ENCODE measurements around the gene SPACA4.
A peak's percentile ranks its signal among the peaks of the same experiment; 100 is the strongest.

Gene SPACA4

GRCh38 chr19:48634424-48635262 lies 28.1 kb downstream of the SPACA4 start:
- peak; percentile 93 for DNase-seq (ENCODE audit: low spot score)

DNA sequence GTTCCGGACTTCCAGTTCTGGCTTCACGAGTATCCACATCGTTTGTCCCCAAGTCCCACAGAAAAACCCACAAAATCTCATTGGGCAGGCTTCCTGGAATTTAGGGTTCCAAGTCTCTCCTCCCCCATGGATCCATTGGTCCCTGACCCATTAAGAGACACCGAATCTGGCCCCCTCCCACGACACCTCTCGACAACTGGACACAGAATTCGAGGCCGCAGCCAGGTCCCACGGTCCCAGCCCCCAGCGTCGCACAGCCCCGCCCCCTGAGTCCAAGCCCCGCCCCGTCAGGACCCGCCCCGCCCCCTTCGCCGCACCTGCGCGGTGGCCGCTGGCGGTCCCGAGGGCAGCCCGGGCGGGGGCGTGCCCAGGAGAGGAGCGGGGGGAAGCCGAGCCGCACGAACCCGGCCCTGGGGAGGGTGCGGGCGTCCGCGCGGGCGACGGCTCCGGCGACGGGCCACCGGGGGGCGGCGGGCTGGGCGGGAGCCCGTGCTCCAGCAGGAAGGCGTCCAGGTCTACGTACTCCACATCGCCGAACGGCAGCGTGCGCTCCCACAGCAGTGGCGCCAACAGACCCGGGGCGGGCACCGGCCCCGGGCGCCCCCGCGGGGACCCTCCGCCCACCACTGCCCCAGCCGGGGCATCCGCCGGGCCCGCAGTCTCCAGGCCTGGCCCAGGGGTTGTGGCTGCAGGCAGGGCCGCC lies 28.9 kb downstream of the SPACA4 start:
- peak; percentile 70 for DNase-seq (ENCODE audit: low spot score)

- no peak for DNase-seq (ENCODE audit: low spot score)
Observed at GRCh38 chr19:48635966-48636858, 29.7 kb downstream of the SPACA4 start.

GRCh38 chr19:48636859-48637448 lies 30.4 kb downstream of the SPACA4 start, which contains the start of gene DBP:
TSS of gene DBP (minus strand) at chr19:48637379. CDS start at chr19:48636994, 385 bp downstream.
- DNase-seq (ENCODE audit: low spot score), result peak; percentile 69

- peak; percentile 99 for DNase-seq (ENCODE audit: low spot score)
Observed at GRCh38 chr19:48637449-48637947, 31.0 kb downstream of the SPACA4 start.

DNA sequence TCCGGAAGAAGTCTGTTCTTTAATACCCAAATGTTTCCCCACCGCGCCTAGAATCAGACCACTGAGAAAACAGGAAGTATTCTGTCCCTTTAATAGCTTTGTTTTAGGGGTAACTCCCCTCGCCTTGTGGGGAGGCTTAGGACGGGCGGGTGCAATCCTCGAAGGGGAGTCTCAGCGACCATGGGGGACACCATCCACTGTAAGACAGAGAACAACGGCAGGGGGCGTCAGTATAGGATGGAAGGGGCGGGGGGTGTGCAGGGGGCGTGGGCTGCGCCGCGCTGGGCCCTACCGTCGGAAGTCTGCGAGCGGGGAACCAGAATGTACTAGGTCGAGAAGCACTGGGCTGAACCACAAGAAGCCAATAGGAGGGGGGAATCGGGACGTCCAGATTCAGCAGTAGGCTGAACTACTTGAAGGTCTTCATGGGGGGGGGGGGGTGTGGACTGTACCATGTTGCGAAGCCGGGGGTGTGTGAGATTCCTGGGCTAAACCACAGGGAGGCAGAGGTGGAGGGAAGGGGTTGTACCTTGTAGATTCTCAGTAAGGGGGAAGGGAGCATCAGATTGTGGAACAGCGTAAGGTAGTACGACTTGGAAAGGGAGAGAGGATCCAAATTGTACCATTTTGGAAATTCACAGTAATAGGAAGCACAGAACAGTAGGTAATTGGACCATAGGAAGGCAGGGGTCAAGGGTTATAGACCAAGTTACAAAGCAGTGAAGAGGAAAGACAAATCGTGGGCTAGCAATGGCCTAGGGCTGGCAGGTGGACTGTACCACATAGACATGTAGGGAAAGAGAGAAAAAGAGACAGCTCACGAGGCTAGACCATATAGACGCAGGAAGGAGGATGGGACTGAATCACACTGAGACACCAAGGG lies 31.6 kb downstream of the SPACA4 start:
- peak; percentile 94 for DNase-seq (ENCODE audit: low spot score)

GRCh38 chr19:48638831-48639381 lies 32.4 kb downstream of the SPACA4 start:
- no peak for DNase-seq (ENCODE audit: low spot score)

- DNase-seq (ENCODE audit: low spot score), result no peak
Observed at GRCh38 chr19:48639483-48640375, 33.2 kb downstream of the SPACA4 start.

- no peak for DNase-seq (ENCODE audit: low spot score)
Observed at GRCh38 chr19:48641850-48642249, 35.3 kb downstream of the SPACA4 start.

GRCh38 chr19:48642862-48643261 lies 36.3 kb downstream of the SPACA4 start:
- no peak for DNase-seq (ENCODE audit: low spot score)

- DNase-seq (ENCODE audit: low spot score), result no peak
Observed at GRCh38 chr19:48644355-48644754, 37.8 kb downstream of the SPACA4 start.

DNA sequence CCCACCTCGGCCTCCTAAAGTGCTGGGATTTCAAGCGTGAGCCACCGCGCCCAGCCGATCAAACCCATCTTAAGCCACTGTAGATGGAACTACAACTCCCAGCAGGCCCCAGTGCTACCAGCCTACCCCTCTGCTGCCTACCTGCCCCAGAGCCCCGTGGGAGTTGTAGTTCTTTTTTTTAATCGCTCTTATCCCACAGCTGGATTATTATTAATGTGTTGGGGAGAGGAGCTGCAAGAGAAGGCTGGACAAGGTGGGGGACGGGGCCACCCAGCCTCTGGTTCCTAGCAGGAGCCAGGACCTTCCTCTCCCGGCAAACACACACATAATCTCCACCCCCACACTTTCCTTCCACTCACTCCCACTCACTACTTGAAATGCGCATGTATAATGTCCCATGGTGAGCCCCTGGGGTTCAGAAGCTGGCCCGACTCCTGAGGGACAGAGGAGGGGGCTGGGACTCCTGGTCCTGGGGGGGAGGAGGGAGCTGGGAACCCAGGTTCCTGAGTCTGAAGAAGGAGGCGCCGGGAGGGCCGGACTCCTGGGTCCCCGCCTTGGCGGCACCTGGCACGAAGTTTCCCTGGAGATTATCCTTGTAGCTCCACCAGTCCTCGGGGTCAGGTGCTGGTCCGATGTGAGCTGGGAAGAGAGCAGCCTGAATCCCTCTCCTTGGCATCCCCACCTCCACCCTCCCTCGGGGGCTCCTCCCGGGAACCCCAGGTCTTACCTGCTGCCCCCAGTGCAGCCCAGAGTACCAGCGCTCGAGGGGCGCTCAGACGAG lies 38.5 kb downstream of the SPACA4 start:
- peak; percentile 72 for DNase-seq (ENCODE audit: low spot score)

GRCh38 chr19:48645620-48646000 lies 39.1 kb downstream of the SPACA4 start:
- DNase-seq (ENCODE audit: low spot score), result no peak

GRCh38 chr19:48646001-48646721 lies 39.6 kb downstream of the SPACA4 start, which contains the start of gene CA11:
TSS of gene CA11 (minus strand) at chr19:48646187. CDS start at chr19:48645632, 555 bp downstream.
- DNase-seq (ENCODE audit: low spot score), result peak; percentile 92

GRCh38 chr19:48646722-48647216 lies 40.2 kb downstream of the SPACA4 start:
- no peak for DNase-seq (ENCODE audit: low spot score)

DNA sequence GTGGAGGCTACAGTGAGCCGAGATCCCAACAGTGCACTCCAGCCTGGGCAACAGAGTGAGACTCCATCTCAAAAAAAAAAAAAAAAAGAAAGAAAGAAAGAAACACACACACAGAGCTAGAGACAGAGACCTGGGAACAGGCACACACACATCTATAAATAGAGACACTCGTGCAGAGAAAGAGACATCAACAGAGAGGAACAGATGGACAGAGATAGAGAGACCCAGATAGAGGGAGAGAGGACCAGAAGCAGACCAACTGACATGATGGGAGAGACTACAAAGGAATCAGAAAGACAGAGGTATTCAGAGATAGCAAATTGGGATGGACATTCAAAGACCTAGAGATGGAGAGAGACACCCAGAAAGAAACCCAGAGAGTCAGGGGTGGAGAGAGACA lies 41.6 kb downstream of the SPACA4 start:
- no peak for DNase-seq (ENCODE audit: low spot score)

- no peak for DNase-seq (ENCODE audit: low spot score)
Observed at GRCh38 chr19:48650974-48651682, 44.6 kb downstream of the SPACA4 start.

All from hepatic stellate cell (primary cell).